Testis (tissue), 2 donors: Measurements from ENCODE around the gene IL5RA.

ENCODE experiments used
- CTCF ChIP-seq, 3 experiments: fragments of 450-650 bp in 2 of 3; fragments of 200-600 bp in 1 of 3; sonication (generic) in 1 of 3; IDR thresholded peaks; one replicate each; pipeline ENCODE4 v1.5.1; 2016 to 2019; ENCODE audit warnings: antibody characterized with exemption in 3 of 3, mild to moderate bottlenecking in 2 of 3, moderate library complexity in 1 of 3
- POLR2A ChIP-seq: fragments of 450-650 bp; IDR thresholded peaks from one replicate; pipeline ENCODE4 v1.6.1; 2017; ENCODE audit warnings: antibody characterized with exemption, mild to moderate bottlenecking, moderate library complexity

- TF ChIP-seq CTCF (IDR thresholded peaks at IDR 0.05) (no peak), POLR2A (no peak)
Observed at GRCh38 chr3:3038201-3038991, 71.8 kb downstream of the IL5RA start.
